GM18502 (cell line): ENCODE data around the gene SLC22A14.

ENCODE experiments used
- ATAC-seq: cut with Tn5 transposase; IDR thresholded peaks from one replicate; pipeline ENCODE4 v1.9.1; 2021; ENCODE audit warnings: mild to moderate bottlenecking; ENCODE audit not compliant: unreplicated experiment, poor library complexity

The SLC22A14 gene

DNA sequence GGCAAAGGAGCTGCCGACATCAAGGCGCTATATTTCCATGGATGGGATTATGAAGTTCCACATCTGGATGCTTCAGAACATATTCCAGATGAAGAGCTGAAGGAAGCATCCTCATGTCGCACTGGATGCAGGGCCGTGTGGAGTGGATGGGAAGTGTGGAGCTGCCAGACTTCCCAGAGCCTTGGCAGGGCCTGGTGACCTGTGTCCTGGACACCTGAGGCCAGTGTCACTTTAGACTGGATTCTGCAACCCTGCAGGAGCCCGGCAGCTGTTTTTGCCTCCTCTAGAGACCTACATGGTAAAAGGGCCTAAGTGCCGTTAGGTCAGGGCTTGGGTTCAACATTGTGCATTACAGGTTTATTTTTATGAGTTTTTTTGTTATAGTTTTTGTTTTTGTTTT, 53.2 kb downstream of the SLC22A14 start:
- no peak for ATAC-seq

DNA sequence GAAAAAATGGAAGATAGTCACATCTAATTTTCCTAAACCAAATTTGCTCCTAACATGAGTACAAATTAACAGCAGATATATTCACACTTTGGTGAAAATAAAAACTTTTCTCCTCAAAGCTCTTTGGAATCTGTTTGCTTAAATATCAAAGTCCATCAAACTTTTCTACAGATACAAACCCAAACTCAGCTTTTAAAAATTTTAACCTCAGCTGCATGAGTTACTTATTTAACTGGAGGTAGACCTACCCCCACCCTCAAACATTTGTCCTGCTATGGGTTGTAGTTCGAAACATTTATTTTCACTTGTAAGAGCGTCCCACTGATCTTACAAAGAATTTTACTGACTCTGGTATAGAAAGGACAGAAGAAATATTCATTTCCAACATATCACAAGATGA, 55.6 kb downstream of the SLC22A14 start:
- no peak for ATAC-seq

DNA sequence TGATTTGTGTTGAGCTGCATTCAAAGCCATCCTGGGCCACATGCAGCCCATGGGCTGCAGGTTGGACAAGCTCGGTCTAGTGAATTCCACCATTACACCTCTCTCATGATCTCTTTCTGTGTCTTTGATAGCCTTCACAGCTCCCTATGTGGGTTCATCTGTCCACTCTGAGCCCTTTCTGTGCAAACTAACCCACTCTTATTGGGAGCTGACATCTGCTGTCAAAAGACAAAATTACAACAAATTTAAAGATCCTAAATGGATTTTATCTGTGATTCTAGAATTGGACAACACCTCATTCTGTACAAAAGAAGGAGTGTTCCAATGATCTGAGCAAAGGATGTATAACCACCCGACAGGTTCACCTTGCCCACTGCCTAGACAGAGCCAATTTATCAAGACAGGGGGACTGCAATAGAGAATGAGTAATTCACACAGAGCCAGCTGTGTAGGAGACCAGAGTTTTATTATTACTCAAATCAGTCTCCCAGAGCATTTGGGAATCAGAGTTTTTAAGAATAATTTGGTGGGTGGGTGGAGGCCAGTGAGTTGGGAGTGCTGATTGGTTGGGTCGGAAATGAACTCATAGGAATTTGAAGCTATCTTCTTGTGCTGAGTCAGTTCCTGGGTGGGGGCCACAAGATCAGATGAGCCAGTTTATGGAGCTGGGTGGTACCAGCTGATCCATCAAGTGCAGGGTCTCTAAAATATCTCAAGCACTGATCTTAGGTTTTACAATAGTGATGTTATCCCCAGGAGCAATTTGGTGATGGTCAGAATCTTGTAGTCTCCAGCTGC, 61.9 kb downstream of the SLC22A14 start:
- ATAC-seq: no peak

DNA sequence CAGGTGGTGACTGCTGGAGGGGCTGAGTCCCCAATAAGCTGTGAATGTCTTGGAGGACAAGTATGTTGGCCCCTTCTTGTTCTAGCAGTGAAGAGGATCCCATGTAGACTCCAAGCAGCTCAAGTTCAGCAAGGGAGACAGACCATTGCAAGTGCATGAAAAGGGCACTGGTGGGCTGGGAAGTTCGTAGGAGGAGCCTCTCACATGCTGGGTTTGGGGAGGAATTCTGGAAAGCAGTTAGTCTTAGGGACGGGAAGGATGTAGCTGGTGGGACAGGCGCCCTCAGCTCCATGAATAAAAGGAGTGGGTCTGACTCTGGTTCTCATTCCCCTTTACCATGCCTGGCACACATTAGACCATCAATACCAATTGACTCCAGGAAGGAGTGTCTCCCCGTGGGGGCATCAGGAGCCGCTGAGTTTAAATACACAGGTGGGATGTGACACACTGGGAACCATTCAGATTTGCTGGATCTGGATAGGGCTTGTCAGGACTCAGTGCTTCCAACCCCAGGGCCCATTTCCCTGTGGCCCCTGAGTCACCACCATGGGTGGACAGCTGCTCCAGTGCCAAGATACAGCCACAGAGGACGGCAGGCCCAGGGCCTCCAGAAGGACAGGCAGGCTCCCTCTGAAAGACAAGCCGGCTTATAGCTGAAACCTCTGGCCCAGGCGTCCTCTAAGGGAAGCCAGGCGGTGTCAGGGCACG, 63.9 kb downstream of the SLC22A14 start:
- peak; percentile 34 for ATAC-seq

DNA sequence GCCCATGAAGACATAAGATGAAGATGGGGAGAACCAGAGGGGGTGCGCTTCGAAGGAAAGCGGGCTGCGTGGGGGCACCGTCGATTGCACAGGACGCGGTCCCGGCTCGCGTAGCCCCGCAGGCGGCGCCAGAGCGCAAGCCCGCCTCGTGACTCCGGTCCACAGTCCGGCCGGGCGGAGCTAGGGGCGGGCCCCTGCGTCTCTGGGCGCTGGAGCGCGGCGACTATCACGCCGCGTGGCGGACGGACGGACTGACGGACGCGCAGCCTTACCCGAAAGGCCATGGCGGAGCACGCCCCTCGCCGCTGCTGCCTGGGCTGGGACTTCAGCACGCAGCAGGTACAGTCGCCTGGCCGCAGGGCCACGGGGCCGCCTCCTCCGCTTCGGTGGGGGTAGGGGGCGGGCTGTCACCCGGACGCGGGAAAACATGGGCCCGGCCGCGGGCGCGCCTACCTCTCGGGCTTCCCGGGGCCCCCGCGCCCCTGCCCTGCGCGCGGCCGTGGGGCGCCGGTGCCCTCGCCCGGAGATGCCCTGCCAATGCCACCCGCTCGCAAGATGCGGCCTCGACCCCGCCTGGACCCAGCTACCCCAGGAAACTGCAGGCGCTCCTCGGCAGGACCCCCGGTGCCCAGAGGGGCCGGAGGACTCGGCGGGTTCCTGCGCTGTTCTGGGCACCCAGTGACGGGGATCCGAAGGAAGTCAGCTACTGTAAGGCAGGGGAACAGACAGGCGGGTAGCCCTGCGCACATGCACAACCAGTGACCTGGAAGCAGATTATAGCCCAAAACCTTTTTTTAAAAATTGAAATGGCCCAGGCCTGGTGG, 64.7 kb downstream of the SLC22A14 start, which contains the start of gene XYLB:
XYLB (plus strand) TSS at position 199 of the 824 bp plus-strand sequence; CDS start at position 283, 84 bp downstream.
- ATAC-seq: peak; percentile 98

GRCh38 chr3:38347421-38348200, 65.5 kb downstream of the SLC22A14 start:
- ATAC-seq: no peak

DNA sequence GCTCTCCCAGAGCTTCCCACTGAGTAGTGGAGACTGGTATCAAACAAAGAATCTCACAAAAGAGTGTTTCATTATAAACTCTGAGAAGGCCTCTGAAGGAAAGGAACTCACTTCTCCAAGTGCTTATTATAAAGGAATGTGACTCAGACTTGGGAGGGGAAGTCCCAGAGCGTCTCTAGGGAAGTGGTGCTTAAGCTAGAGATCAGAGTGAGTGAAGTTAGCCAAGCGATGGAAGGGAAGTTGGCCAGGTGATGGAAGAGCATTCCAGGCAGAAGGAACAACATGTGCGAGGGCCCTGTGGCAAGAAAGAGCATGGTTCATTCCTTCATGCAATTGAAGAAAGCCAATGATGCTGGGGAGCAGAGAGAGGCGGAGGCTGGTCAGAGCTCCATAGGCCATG, 66.8 kb downstream of the SLC22A14 start:
- no peak for ATAC-seq

DNA sequence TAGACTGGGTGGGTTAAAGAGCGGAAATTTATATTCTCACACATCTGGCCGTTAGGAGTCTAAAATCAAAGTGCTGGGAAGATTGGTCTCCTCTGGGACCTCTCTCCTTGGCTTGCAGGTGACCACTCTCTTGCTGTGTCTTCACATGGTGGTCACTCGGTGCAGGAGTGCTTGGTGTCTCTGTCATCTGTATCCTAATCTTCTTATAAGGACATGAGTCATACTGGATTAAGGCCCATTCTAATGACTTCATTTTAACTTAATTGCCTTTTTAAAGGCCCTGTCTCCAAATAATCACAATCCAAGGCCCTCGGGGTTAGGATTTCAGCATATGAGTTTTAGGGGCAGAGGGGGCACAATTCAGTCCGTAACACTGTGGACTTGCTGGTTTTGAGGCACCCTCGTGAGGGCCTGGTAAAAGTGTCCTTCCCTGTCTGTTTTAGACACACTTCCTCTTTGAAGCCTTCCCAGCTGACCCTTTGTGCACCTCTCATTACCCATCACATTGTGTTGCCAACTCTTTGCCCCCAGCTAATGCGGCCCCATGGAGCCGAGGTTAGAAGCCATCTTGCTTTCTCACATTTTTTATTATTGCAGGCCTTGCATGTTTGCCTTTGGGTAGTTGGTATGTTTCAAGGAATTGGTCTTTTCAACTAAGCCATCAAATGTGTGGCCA, 67.7 kb downstream of the SLC22A14 start:
- ATAC-seq: no peak

DNA sequence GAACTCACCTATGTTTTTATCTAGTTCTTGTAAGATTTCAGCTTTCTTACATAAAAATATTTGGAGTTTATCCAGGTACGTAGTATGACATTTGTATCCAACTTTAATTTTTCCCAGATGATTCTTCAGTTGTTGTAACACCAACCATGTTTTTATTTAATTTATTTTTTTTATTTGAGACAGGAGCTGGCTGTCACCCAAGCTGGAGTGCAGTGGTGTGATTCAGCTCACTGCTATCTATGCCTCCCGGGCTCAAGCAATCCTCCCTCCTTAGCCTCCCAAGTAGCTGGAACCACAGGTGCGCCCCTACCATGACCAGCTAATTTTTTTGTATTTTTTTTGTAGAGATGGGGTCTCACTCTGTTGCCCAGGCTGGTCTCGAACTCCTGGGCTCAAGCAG, 71.1 kb downstream of the SLC22A14 start:
- ATAC-seq: no peak

GRCh38 chr3:38354588-38355330, 72.7 kb downstream of the SLC22A14 start:
- ATAC-seq: no peak

- ATAC-seq: no peak
Observed at GRCh38 chr3:38359038-38359437, 76.9 kb downstream of the SLC22A14 start.

- no peak for ATAC-seq
Observed at GRCh38 chr3:38360345-38360744, 78.3 kb downstream of the SLC22A14 start.

- ATAC-seq: no peak
Observed at GRCh38 chr3:38361496-38361895, 79.4 kb downstream of the SLC22A14 start.

GRCh38 chr3:38362825-38363224, 80.7 kb downstream of the SLC22A14 start:
- no peak for ATAC-seq

DNA sequence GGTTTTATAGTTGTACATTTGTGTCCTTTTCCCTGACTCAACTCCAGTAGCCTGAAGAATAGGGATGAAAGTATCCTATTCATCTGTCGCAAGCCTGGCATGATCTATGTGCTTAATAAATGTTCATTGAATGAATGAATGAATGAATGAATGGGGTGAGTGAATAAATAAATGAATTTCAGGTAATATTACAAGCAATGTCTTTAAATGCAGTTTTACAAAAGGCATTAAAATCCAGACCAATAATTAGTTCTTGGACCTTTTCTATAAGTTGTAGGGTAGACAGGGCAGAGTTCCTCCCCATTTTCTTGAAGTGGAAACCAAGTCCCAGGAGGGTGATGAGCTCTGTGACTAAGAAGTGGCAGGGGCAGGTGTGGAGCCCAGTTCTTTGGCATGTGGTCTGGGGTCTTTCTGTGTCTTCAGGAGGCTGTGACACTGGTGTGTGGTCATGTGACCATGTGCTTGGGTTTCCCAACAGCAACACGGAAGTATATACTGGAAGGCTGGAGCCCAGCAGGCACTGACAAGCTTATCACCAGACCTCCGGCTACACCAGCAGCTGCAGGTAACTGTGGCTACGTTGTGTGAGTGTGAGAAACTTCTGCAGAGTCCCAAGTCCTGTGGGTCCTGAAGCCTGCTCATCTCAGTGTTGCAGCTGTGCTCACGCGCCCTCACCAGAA, 82.8 kb downstream of the SLC22A14 start:
- no peak for ATAC-seq

GRCh38 chr3:38365469-38366062, 83.5 kb downstream of the SLC22A14 start:
- no peak for ATAC-seq

- no peak for ATAC-seq
Observed at GRCh38 chr3:38366082-38366481, 84.0 kb downstream of the SLC22A14 start.

DNA sequence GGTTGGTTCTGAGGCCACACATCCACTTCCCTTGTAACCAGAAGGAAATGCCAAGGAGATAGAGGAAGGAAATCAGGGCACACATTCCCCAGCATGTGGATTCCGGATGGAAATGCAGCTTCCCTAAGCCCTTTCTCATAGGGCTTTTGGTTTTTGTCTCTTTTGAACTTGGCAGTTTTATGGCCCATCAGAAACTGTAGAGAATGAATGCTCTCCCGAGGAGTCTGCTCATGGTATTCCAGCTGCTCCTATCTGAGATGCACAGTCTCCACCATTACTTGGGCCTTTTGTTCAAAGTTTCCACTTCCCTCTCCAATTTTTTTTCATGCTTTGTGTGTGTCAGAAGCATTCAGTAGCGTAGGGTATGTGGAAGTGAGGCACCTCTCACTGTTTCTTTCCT, 85.7 kb downstream of the SLC22A14 start:
- ATAC-seq: no peak
